Body of pancreas (tissue), 4 donors: ENCODE measurements around the gene TGM5. TPM values are rescaled to one million over a fixed set of nuclear protein-coding genes. Genes with fewer than 3 reads are reported as not detected.

Experiments used
- ATAC-seq: fragments of 150-250 bp; one replicate; pipeline ENCODE4 v1.9.1; 2016
- DNase-seq, 4 donors: peaks; one replicate each; pipeline ENCODE4 v3.0.0-alpha.2; 2019
- H3K27ac ChIP-seq, 4 donors: fragments of 200-600 bp; sonication (generic); 1 replicate in 3 of 4; 2 replicates in 1 of 4; pipeline versions ENCODE4 v1.5.1 to v1.6.1; 2016 to 2019; ENCODE audit warnings: mild to moderate bottlenecking in 1 of 4, mixed read lengths in 1 of 4, moderate library complexity in 1 of 4
- H3K27me3 ChIP-seq, 2 donors: fragments of 200-600 bp; sonication (generic); one replicate each; pipeline ENCODE4 v1.6.0; 2016; ENCODE audit warnings: mild to moderate bottlenecking in 1 of 2
- H3K36me3 ChIP-seq, 2 donors: fragments of 200-600 bp; sonication (generic); replicated peaks in 1 of 2; 2 replicates each; pipeline ENCODE4 v1.5.1; 2016; ENCODE audit warnings: low read depth in 2 of 2; ENCODE audit not compliant: insufficient read depth in 1 of 2
- H3K4me1 ChIP-seq: fragments of 200-600 bp; sonication (generic); one replicate; pipeline ENCODE4 v1.6.0; 2016
- H3K4me3 ChIP-seq, 2 donors: fragments of 200-600 bp; sonication (generic); 1 replicate in 1 of 2; 2 replicates in 1 of 2; pipeline ENCODE4 v1.5.1; 2016 to 2019
- H3K9me3 ChIP-seq, 3 donors: fragments of 200-600 bp; sonication (generic); 1 replicate in 2 of 3; 2 replicates in 1 of 3; pipeline ENCODE4 v1.5.1; 2016
- CTCF ChIP-seq, 7 experiments: fragments of 450-650 bp in 4 of 7; fragments of 200-600 bp in 3 of 7; sonication (generic) in 3 of 7; IDR thresholded peaks; one replicate each; pipeline ENCODE4 v1.5.1; 2016 to 2019; ENCODE audit warnings: antibody characterized with exemption in 7 of 7
- POLR2A ChIP-seq, 3 donors: fragments of 450-650 bp; IDR thresholded peaks; one replicate each; pipeline ENCODE4 v1.6.1; 2016; ENCODE audit warnings: antibody characterized with exemption in 3 of 3, mild to moderate bottlenecking in 2 of 3
- WGBS, 2 donors: methylation state at CpG; one replicate each; pipeline ENCODE4 v1.1.5; 2017; 5-methylcytosine and 5-hydroxymethylcytosine counted together
- intact Hi-C: fragments of 100-400 bp; cut with DNase I; formaldehyde crosslinking; loops from one replicate; pipeline ENCODE4 v1.15.1; 2023
- total RNA-seq, 2 donors: library from RNA; depleted of rRNA; stranded (reverse); fragments of >200 nt; gene quantifications; one replicate each; pipeline ENCODE4 v1.1.0, GENCODE V29; 2016

Gene TGM5
- total RNA-seq, 2 donors from 2014 or later, result not detected

GRCh38 chr15:43270676-43271306 lies 4.1 kb upstream of the TGM5 start:
- DNase-seq (no peak), ATAC-seq (no peak)
- intact Hi-C loops, result no loop called here

GRCh38 chr15:43270113-43270665 lies 3.5 kb upstream of the TGM5 start:
- TF ChIP-seq CTCF (IDR thresholded peaks at IDR 0.05) (no peak), POLR2A (IDR thresholded peaks at IDR 0.05) (no peak)
- Histone ChIP-seq H3K36me3 (no peaks in the 10 kb centered on the region), H3K27ac (no peak overlapping the region), H3K4me1 (no peaks in the 10 kb centered on the region), H3K4me3 (no peak overlapping the region), H3K9me3 (no peaks in the 10 kb centered on the region), H3K27me3 (no peaks in the 10 kb centered on the region)
- intact Hi-C loops, result no loop called here
- ATAC-seq (no peak), DNase-seq (no peak)
- WGBS, 2 donors, result 89 to 90% methylated on average over 5 of the region's 5 CpGs

More at GRCh38 chr15:43270676-43271306, 4.1 kb upstream of the TGM5 start:
- no peaks in the 10 kb centered on the region for H3K36me3 ChIP-seq
- 52 to 61% methylated on average over 6 of the region's 6 CpGs for WGBS, 2 donors
- H3K9me3 ChIP-seq, result no peaks in the 10 kb centered on the region
- H3K27me3 ChIP-seq, result no peaks in the 10 kb centered on the region
- TF ChIP-seq POLR2A (IDR thresholded peaks at IDR 0.05), result no peak
- TF ChIP-seq CTCF (IDR thresholded peaks at IDR 0.05), result no peak
- H3K4me1 ChIP-seq, result no peaks in the 10 kb centered on the region
- no peak overlapping the region for H3K27ac ChIP-seq
- no peak overlapping the region for H3K4me3 ChIP-seq

GRCh38 chr15:43268111-43269105 lies 1.7 kb upstream of the TGM5 start:
- Histone ChIP-seq H3K27ac (no peak overlapping the region), H3K9me3 (no peaks in the 10 kb centered on the region), H3K4me3 (no peak overlapping the region), H3K36me3 (no peaks in the 10 kb centered on the region), H3K4me1 (no peaks in the 10 kb centered on the region), H3K27me3 (no peaks in the 10 kb centered on the region)
- ATAC-seq, result peak; percentile 12
- 43 to 46% methylated on average over 11 of the region's 11 CpGs for WGBS, 2 donors
- no peak for DNase-seq
- intact Hi-C loops, result no loop called here
- TF ChIP-seq CTCF (IDR thresholded peaks at IDR 0.05) (no peak), POLR2A (IDR thresholded peaks at IDR 0.05) (no peak)

- ATAC-seq (no peak), DNase-seq (no peak)
- WGBS, 2 donors, result 90 to 95% methylated on average over 2 of the region's 2 CpGs
- intact Hi-C loops, result no loop called here
- no peaks in the 10 kb centered on the region for H3K9me3 ChIP-seq
- peak overlapping the region in 1 of 4 donors; percentile 9 for H3K27ac ChIP-seq
- H3K4me3 ChIP-seq, result no peak overlapping the region
- no peaks in the 10 kb centered on the region for H3K4me1 ChIP-seq
- no peaks in the 10 kb centered on the region for H3K27me3 ChIP-seq
- TF ChIP-seq CTCF (IDR thresholded peaks at IDR 0.05), result no peak
- no peak for TF ChIP-seq POLR2A (IDR thresholded peaks at IDR 0.05)
- H3K36me3 ChIP-seq, result no peaks in the 10 kb centered on the region
Observed at GRCh38 chr15:43267439-43267838, 711 bp upstream of the TGM5 start.
